K562 (cell line): ENCODE measurements around the gene ARID3A. TPM values are rescaled to one million over a fixed set of nuclear protein-coding genes. Genes with fewer than 3 reads are reported as not detected.

Experiments used
- ATAC-seq: fragments of 200-7000 bp; cut with Tn5 transposase; 3 replicates; pipeline ENCODE4 v1.9.1; 2020; ENCODE audit warnings: moderate library complexity
- BruUV-seq: library from RNA; stranded (reverse); fragments of 400-500 nt; replicated peaks from 2 replicates; lab custom pipeline; 2021; lab: Mats Ljungman, UMichigan
- CTCF ChIA-PET: fragments of 300-600 bp; formaldehyde crosslinking; extraction: SDS; loops from one replicate; lab custom pipeline; 2021; ENCODE audit warnings: low intra/inter-chr PET ratio; lab: Yijun Ruan, JAX
- POLR2A ChIA-PET: fragments of 300-600, 350-650 bp; sonication (Branson Sonifier 250); formaldehyde crosslinking; extraction: SDS; loops from one replicate; lab custom pipeline; 2021; ENCODE audit warnings: antibody characterized with exemption, inconsistent platforms; lab: Yijun Ruan, JAX
- DNase-seq, 4 experiments: peaks; one replicate each; pipeline versions ENCODE4 v3.0.0 to v3.0.0-alpha.2; 2011 to 2018; ENCODE audit warnings: low spot score in 3 of 4, mixed read lengths in 3 of 4; ENCODE audit errors: extremely low read depth in 1 of 4
- FAIRE-seq: peaks from 2 replicates; lab custom pipeline; 2011; peaks lifted over from hg19 to GRCh38; lab: Jason Lieb, UNC
- H2AFZ ChIP-seq: 2 replicates; pipeline ENCODE4 v1.6.0; 2011; ENCODE audit warnings: low read depth, low read length, control low read depth, inconsistent platforms
- H3K27ac ChIP-seq: fragments of 200-600 bp; 3 replicates; pipeline ENCODE4 v1.8.0; 2011; ENCODE audit warnings: low read depth, mild to moderate bottlenecking, control low read depth, inconsistent platforms, low read length, moderate library complexity, mixed read lengths; ENCODE audit errors: extremely low read depth
- H3K27me3 ChIP-seq, 2 experiments: fragments of 300-600 bp in 1 of 2; 2 replicates in 1 of 2; 3 replicates in 1 of 2; pipeline versions ENCODE4 v1.6.0 to v1.8.0; 2011; ENCODE audit warnings: inconsistent platforms in 2 of 2, low read length in 2 of 2, mild to moderate bottlenecking in 1 of 2, mixed read lengths in 1 of 2, moderate library complexity in 1 of 2; ENCODE audit not compliant: control insufficient read depth in 2 of 2, insufficient read depth in 2 of 2
- H3K36me3 ChIP-seq: fragments of 300-600 bp; 3 replicates; pipeline ENCODE4 v1.8.0; 2011; ENCODE audit warnings: mild to moderate bottlenecking, low read length, inconsistent platforms; ENCODE audit not compliant: control insufficient read depth, insufficient read depth
- H3K4me1 ChIP-seq, 2 experiments: fragments of 200-600 bp in 1 of 2; replicated peaks in 1 of 2; 2 replicates in 1 of 2; 3 replicates in 1 of 2; pipeline versions ENCODE4 v1.5.1 to v1.8.0; 2011; ENCODE audit warnings: inconsistent platforms in 2 of 2, low read length in 2 of 2, mild to moderate bottlenecking in 1 of 2, mixed read lengths in 1 of 2, moderate library complexity in 1 of 2; ENCODE audit not compliant: control insufficient read depth in 2 of 2, insufficient read depth in 2 of 2
- H3K4me2 ChIP-seq: 2 replicates; pipeline ENCODE4 v1.6.1; 2011; ENCODE audit warnings: low read length, control low read depth, inconsistent platforms, mixed read lengths; ENCODE audit not compliant: insufficient read depth
- H3K4me3 ChIP-seq: fragments of 200-600 bp; sonication (generic), shearing (Covaris generic); 2 replicates; pipeline ENCODE4 v1.5.1; 2016; ENCODE audit warnings: control low read depth, inconsistent platforms
- H3K79me2 ChIP-seq: fragments of 200-600 bp; 3 replicates; pipeline ENCODE4 v1.8.0; 2011; ENCODE audit warnings: low read length, inconsistent platforms; ENCODE audit not compliant: control insufficient read depth, insufficient read depth
- H3K9ac ChIP-seq, 2 experiments: 2 replicates each; pipeline versions ENCODE4 v1.6.0 to v1.6.1; 2011; ENCODE audit warnings: low read depth in 2 of 2, low read length in 2 of 2, control low read depth in 1 of 2, inconsistent platforms in 1 of 2, mild to moderate bottlenecking in 1 of 2, mixed read lengths in 1 of 2; ENCODE audit not compliant: insufficient read depth in 1 of 2
- H3K9me1 ChIP-seq: one replicate; pipeline ENCODE4 v1.6.0; 2011; ENCODE audit warnings: inconsistent platforms, mild to moderate bottlenecking, low read length, moderate library complexity; ENCODE audit not compliant: control insufficient read depth, insufficient read depth
- H3K9me3 ChIP-seq: replicated peaks from 2 replicates; pipeline ENCODE4 v1.5.1; 2011; ENCODE audit warnings: low read depth, low read length, inconsistent platforms; ENCODE audit not compliant: control insufficient read depth, insufficient read depth
- H4K20me1 ChIP-seq: replicated peaks from 2 replicates; pipeline ENCODE4 v1.6.1; 2011; ENCODE audit warnings: low read length, inconsistent platforms, mixed read lengths; ENCODE audit not compliant: control insufficient read depth, insufficient read depth
- COPS2 ChIP-seq: fragments of 450-650 bp; conservative IDR thresholded peaks from 2 replicates; pipeline ENCODE4 v1.6.1; 2016; ENCODE audit warnings: mild to moderate bottlenecking, moderate library complexity
- HOXB6 ChIP-seq: fragments of 250-450 bp; sonication (Bioruptor Pico); IDR thresholded peaks from 2 replicates; pipeline ENCODE4 v1.5.1; 2022; ENCODE audit warnings: mild to moderate bottlenecking, borderline replicate concordance
- POLR3A ChIP-seq: IDR thresholded peaks from 2 replicates; pipeline ENCODE4 v1.6.1; 2011; ENCODE audit warnings: borderline replicate concordance, mild to moderate bottlenecking, moderate library complexity; ENCODE audit not compliant: insufficient read length, insufficient read depth; ENCODE audit errors: extremely low read depth
- RBM15 ChIP-seq: fragments of 200-400 bp; formaldehyde crosslinking; IDR thresholded peaks from 2 replicates; pipeline ENCODE4 v1.6.1; 2018; ENCODE audit warnings: mild to moderate bottlenecking, low read length, moderate library complexity; ENCODE audit not compliant: insufficient read depth
- TAF1 ChIP-seq: IDR thresholded peaks from 2 replicates; pipeline ENCODE4 v1.6.1; 2011; ENCODE audit warnings: mild to moderate bottlenecking, low read length, moderate library complexity; ENCODE audit not compliant: insufficient read depth, control insufficient read depth, severe bottlenecking; ENCODE audit errors: extremely low read depth
- ZNF280A ChIP-seq: fragments of 450-650 bp; IDR thresholded peaks from 2 replicates; pipeline ENCODE4 v1.6.1; 2018; ENCODE audit warnings: mild to moderate bottlenecking, low read depth; ENCODE audit not compliant: partially characterized antibody
- ZNF347 ChIP-seq: fragments of 450-650 bp; formaldehyde crosslinking; IDR thresholded peaks from 2 replicates; pipeline ENCODE4 v1.4.0; 2020; ENCODE audit warnings: low read depth, mild to moderate bottlenecking, moderate library complexity
- WGBS: fragments of 100-300 bp; shearing (Covaris generic); methylation state at CpG from one replicate; pipeline ENCODE4 v1.1.6; 2016; ENCODE audit warnings: low coverage, mixed read lengths; ENCODE audit not compliant: insufficient coverage; ENCODE audit errors: missing lambda C conversion rate; 5-methylcytosine and 5-hydroxymethylcytosine counted together
- in situ Hi-C: fragments of 300-500 bp; cut with MboI; formaldehyde crosslinking; loops from 4 replicates; pipeline ENCODE4 v1.15.0; 2018; ENCODE audit warnings: inconsistent platforms, mixed read lengths
- intact Hi-C: fragments of 100-400 bp; cut with micrococcal nuclease; formaldehyde crosslinking; loops from 2 replicates; pipeline ENCODE4 v1.14.2; 2022
- polyA plus RNA-seq, 8 experiments: library from polyadenylated mRNA; depleted of rRNA in 4 of 8; stranded (reverse) in 5 of 8; unstranded in 3 of 8; fragments of >200 nt; fragmentation: Nextera tagmentation in 2 of 8; fragmentation: Illumina TruSeq in 1 of 8; extraction: Ambion mirVana in 2 of 8; extraction: Trizol in 1 of 8; gene quantifications; 2 replicates each; pipeline versions ENCODE4 v1.2.1 to v1.2.3, GENCODE V29; 2011 to 2014; ENCODE audit warnings: inconsistent platforms in 1 of 8, missing spikeins in 1 of 8
- total RNA-seq, 7 experiments: library from RNA; depleted of rRNA in 6 of 7; stranded (reverse); fragments of >200 nt in 6 of 7; fragmentation: Illumina TruSeq in 2 of 7; extraction: Trizol in 2 of 7; gene quantifications; 2 replicates each; pipeline versions ENCODE4 v1.2.1 to v1.2.3, GENCODE V29; 2011 to 2021; ENCODE audit warnings: low replicate concordance in 1 of 7
- TF ChIP-seq, protein P1 (sequence below): fragments of 450-650 bp; IDR thresholded peaks from 2 replicates; pipeline ENCODE4 v1.7.0; 2016; ENCODE audit warnings: borderline replicate concordance
- TF ChIP-seq, protein P2 (sequence below): sonication (generic); formaldehyde crosslinking; IDR thresholded peaks from 2 replicates; pipeline ENCODE4 v1.8.0; 2023; ENCODE audit warnings: missing genetic modification reagents, mild to moderate bottlenecking, borderline replicate concordance

Gene ARID3A
- total and polyA plus RNA-seq, 9 of the 15 experiments (the other 6 are each of a cell fraction or from before 2014, with no cell fraction given), result 1.4 to 118 (median 31.2) TPM

DNA sequence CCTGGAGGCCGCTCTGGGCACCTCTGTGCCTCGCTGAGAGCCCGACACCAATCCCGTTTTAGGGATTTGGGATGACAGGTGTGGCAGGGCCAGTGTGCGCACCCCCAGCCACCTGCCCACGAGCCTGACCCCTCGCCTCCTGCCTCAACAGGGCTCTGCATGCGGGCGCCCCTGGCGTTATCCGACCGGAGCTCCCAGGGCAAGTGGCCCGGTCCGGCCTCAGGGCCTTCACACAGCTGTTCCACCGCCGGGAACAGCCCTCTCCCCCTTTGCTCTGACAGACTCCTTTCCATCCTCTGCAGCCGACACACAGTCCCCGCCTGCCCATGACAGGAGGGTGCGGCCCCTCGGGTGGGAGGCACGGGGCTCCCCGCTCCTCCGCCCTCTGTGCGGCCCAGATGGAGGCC lies 51.2 kb downstream of the ARID3A start (continued):
- TF ChIP-seq ZNF280A (no peak), COPS2 (no peak)

DNA sequence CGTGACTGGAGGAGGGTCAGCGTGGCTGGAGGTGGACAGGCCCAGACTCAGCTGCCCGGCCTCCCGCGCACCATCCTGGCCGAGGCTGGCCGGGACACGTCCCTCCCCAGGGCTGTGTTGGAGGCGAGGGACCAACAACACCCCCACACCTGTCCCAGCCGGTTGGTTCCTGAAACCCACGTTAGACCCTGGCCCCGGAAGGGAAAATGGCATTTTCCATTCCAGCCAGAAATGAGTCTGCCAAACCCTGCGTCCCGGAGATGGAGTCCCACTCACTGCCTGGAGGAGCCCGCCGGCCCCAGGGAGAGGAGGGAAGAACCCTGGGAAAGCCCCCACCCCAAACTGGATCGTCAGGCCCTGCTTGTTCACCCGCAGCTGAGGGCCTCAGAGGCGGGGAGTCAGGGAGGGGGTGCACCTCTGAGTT lies 53.5 kb downstream of the ARID3A start:
- BruUV-seq, result no TSS peak
- Histone ChIP-seq H3K4me2 (no peak overlapping the region; the same call in 1 of the 2 replicates), H3K9me3 (no peaks in the 10 kb centered on the region), H3K9ac (peak overlapping the region; percentile 51 to 89; a peak in 3 of 4 replicates), H4K20me1 (no peaks in the 10 kb centered on the region), H3K27ac (peak overlapping the region; percentile 71), H3K36me3 (no peaks in the 10 kb centered on the region), H3K79me2 (peaks cover 16% of the 10 kb centered on the region), H3K4me3 (no peak overlapping the region), H3K4me1 (peaks cover 24 to 76% of the 10 kb centered on the region in 2 experiments), H3K9me1 (no peaks in the 10 kb centered on the region), H3K27me3 (no peaks in the 10 kb centered on the region), H2AFZ (no peak overlapping the region)
- intact Hi-C loops, result no loop called here
- ChIA-PET POLR2A (interaction anchor here (1.0 kb wide), 2 partner anchors 8 to 56 kb away, joined by 5 read pairs; no protein-coding TSS in a partner anchor), CTCF (interaction anchor here (0.6 kb wide), 1 partner anchor 53 kb away, joined by 3 read pairs; no protein-coding TSS in a partner anchor)
- DNase-seq (peak in 2 of 4 experiments; percentile 47 to 48), FAIRE-seq (no peak), ATAC-seq (no peak)
- in situ Hi-C loops, result no loop called here
- WGBS, result 68% methylated on average over 13 of the region's 19 CpGs
- TF ChIP-seq ZNF347, result no peak
- TF ChIP-seq RBM15, result no peak
- TF ChIP-seq, protein P1, sequence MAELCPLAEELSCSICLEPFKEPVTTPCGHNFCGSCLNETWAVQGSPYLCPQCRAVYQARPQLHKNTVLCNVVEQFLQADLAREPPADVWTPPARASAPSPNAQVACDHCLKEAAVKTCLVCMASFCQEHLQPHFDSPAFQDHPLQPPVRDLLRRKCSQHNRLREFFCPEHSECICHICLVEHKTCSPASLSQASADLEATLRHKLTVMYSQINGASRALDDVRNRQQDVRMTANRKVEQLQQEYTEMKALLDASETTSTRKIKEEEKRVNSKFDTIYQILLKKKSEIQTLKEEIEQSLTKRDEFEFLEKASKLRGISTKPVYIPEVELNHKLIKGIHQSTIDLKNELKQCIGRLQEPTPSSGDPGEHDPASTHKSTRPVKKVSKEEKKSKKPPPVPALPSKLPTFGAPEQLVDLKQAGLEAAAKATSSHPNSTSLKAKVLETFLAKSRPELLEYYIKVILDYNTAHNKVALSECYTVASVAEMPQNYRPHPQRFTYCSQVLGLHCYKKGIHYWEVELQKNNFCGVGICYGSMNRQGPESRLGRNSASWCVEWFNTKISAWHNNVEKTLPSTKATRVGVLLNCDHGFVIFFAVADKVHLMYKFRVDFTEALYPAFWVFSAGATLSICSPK, result no peak
- TF ChIP-seq HOXB6 (CRISPR knock-in tag), result no peak
- no peak for TF ChIP-seq TAF1
- TF ChIP-seq, protein P2, sequence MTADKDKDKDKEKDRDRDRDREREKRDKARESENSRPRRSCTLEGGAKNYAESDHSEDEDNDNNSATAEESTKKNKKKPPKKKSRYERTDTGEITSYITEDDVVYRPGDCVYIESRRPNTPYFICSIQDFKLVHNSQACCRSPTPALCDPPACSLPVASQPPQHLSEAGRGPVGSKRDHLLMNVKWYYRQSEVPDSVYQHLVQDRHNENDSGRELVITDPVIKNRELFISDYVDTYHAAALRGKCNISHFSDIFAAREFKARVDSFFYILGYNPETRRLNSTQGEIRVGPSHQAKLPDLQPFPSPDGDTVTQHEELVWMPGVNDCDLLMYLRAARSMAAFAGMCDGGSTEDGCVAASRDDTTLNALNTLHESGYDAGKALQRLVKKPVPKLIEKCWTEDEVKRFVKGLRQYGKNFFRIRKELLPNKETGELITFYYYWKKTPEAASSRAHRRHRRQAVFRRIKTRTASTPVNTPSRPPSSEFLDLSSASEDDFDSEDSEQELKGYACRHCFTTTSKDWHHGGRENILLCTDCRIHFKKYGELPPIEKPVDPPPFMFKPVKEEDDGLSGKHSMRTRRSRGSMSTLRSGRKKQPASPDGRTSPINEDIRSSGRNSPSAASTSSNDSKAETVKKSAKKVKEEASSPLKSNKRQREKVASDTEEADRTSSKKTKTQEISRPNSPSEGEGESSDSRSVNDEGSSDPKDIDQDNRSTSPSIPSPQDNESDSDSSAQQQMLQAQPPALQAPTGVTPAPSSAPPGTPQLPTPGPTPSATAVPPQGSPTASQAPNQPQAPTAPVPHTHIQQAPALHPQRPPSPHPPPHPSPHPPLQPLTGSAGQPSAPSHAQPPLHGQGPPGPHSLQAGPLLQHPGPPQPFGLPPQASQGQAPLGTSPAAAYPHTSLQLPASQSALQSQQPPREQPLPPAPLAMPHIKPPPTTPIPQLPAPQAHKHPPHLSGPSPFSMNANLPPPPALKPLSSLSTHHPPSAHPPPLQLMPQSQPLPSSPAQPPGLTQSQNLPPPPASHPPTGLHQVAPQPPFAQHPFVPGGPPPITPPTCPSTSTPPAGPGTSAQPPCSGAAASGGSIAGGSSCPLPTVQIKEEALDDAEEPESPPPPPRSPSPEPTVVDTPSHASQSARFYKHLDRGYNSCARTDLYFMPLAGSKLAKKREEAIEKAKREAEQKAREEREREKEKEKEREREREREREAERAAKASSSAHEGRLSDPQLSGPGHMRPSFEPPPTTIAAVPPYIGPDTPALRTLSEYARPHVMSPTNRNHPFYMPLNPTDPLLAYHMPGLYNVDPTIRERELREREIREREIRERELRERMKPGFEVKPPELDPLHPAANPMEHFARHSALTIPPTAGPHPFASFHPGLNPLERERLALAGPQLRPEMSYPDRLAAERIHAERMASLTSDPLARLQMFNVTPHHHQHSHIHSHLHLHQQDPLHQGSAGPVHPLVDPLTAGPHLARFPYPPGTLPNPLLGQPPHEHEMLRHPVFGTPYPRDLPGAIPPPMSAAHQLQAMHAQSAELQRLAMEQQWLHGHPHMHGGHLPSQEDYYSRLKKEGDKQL (CRISPR knock-in tag), result no peak
- TF ChIP-seq POLR3A, result no peak
